ENCODE measurements around the gene NODAL. TPM values are rescaled to one million over a fixed set of nuclear protein-coding genes. Genes with fewer than 3 reads are reported as not detected.

NODAL gene
- polyA plus RNA-seq, 2 donors = 0.04 to 0.20 TPM

- no peak overlapping the region for H3K27ac ChIP-seq (ENCODE audit: low read depth in 2 of 2, low read length in 1 of 2)
- 91 to 93% methylated on average over 3 of the region's 3 CpGs for WGBS, 2 donors
- no peak overlapping the region for H3K4me3 ChIP-seq (ENCODE audit: low read depth in 1 of 2, low read length in 2 of 2)
- H3K4me1 ChIP-seq (ENCODE audit: control insufficient read depth in 2 of 2, insufficient read depth in 2 of 2, low read length in 1 of 2) = no peaks in the 10 kb centered on the region
- no peaks in the 10 kb centered on the region for H3K36me3 ChIP-seq (ENCODE audit: control insufficient read depth in 2 of 2, insufficient read depth in 2 of 2, low read length in 1 of 2)
- no peaks in the 10 kb centered on the region for H3K27me3 ChIP-seq (ENCODE audit: control insufficient read depth in 1 of 2, insufficient read depth in 2 of 2, low read length in 2 of 2)
- no peaks in the 10 kb centered on the region for H3K9me3 ChIP-seq (ENCODE audit: control insufficient read depth in 2 of 2, insufficient read depth in 1 of 2, low read depth in 1 of 2, low read length in 1 of 2)
Observed at GRCh38 chr10:70399177-70399576, 42.3 kb downstream of the NODAL start.

GRCh38 chr10:70396140-70396539 lies 45.3 kb downstream of the NODAL start:
- Histone ChIP-seq H3K36me3 (ENCODE audit: control insufficient read depth in 2 of 2, insufficient read depth in 2 of 2, low read length in 1 of 2) (no peaks in the 10 kb centered on the region), H3K27me3 (ENCODE audit: control insufficient read depth in 1 of 2, insufficient read depth in 2 of 2, low read length in 2 of 2) (no peaks in the 10 kb centered on the region), H3K9me3 (ENCODE audit: control insufficient read depth in 2 of 2, insufficient read depth in 1 of 2, low read depth in 1 of 2, low read length in 1 of 2) (no peaks in the 10 kb centered on the region), H3K4me3 (ENCODE audit: low read depth in 1 of 2, low read length in 2 of 2) (no peak overlapping the region), H3K27ac (ENCODE audit: low read depth in 2 of 2, low read length in 1 of 2) (no peak overlapping the region), H3K4me1 (ENCODE audit: control insufficient read depth in 2 of 2, insufficient read depth in 2 of 2, low read length in 1 of 2) (peaks cover 0 to 3% of the 10 kb centered on the region in 2 donors)
- WGBS, 2 donors = 85 to 94% methylated on average over 1 of the region's 1 CpG

GRCh38 chr10:70391654-70392053 lies 49.8 kb downstream of the NODAL start:
- H3K27ac ChIP-seq (ENCODE audit: low read depth in 2 of 2, low read length in 1 of 2) = no peak overlapping the region
- H3K27me3 ChIP-seq (ENCODE audit: control insufficient read depth in 1 of 2, insufficient read depth in 2 of 2, low read length in 2 of 2) = no peaks in the 10 kb centered on the region
- 39 to 57% methylated on average over 4 of the region's 4 CpGs for WGBS, 2 donors
- no peaks in the 10 kb centered on the region for H3K9me3 ChIP-seq (ENCODE audit: control insufficient read depth in 2 of 2, insufficient read depth in 1 of 2, low read depth in 1 of 2, low read length in 1 of 2)
- peaks cover 0 to 3% of the 10 kb centered on the region in 2 donors for H3K4me1 ChIP-seq (ENCODE audit: control insufficient read depth in 2 of 2, insufficient read depth in 2 of 2, low read length in 1 of 2)
- no peak overlapping the region for H3K4me3 ChIP-seq (ENCODE audit: low read depth in 1 of 2, low read length in 2 of 2)
- no peaks in the 10 kb centered on the region for H3K36me3 ChIP-seq (ENCODE audit: control insufficient read depth in 2 of 2, insufficient read depth in 2 of 2, low read length in 1 of 2)

Other genes starting within 250 kb of the NODAL start
- 100 to 1,000 TPM; 167 to 220 TPM for gene PPA1, start 208.3 kb downstream of the NODAL start, polyA plus RNA-seq
- under 1 TPM; 0.01 to 0.02 TPM for gene NPFFR1, start 157.7 kb downstream of the NODAL start, polyA plus RNA-seq
- 10 to 100 TPM in 1 of 2 donors, 1 to 10 TPM in 1; 3.1 to 29.2 TPM for gene LRRC20, start 59.1 kb downstream of the NODAL start, polyA plus RNA-seq
- 10 to 100 TPM; 18.1 to 18.7 TPM for gene EIF4EBP2, start 37.5 kb downstream of the NODAL start, polyA plus RNA-seq
- 1 to 10 TPM; 2.1 to 3.4 TPM for gene PALD1, start 37.1 kb upstream of the NODAL start, polyA plus RNA-seq
- gene PRF1, start 161.1 kb upstream of the NODAL start, polyA plus RNA-seq = 1 to 10 TPM in 1 of 2 donors, under 1 TPM in 1; 0.71 to 1.8 TPM
- gene ADAMTS14, start 230.8 kb upstream of the NODAL start, polyA plus RNA-seq = 1 to 10 TPM in 1 of 2 donors, under 1 TPM in 1; 0.59 to 2.2 TPM

Measured in esophagus (tissue), 2 donors.